NT2/D1 (cell line): ENCODE data around the gene ADSS2.

Experiments
- SUZ12 ChIP-seq: IDR thresholded peaks from 2 replicates; pipeline ENCODE4 v1.6.1; 2011; ENCODE audit not compliant: insufficient read length, insufficient read depth; ENCODE audit errors: extremely low read depth
- YY1 ChIP-seq: IDR thresholded peaks from 2 replicates; pipeline ENCODE4 v1.6.1; 2011; ENCODE audit not compliant: insufficient read length, insufficient read depth
- ZNF274 ChIP-seq: IDR thresholded peaks from 2 replicates; pipeline ENCODE4 v1.6.1; 2011; ENCODE audit warnings: mild to moderate bottlenecking, low read depth, low read length

DNA sequence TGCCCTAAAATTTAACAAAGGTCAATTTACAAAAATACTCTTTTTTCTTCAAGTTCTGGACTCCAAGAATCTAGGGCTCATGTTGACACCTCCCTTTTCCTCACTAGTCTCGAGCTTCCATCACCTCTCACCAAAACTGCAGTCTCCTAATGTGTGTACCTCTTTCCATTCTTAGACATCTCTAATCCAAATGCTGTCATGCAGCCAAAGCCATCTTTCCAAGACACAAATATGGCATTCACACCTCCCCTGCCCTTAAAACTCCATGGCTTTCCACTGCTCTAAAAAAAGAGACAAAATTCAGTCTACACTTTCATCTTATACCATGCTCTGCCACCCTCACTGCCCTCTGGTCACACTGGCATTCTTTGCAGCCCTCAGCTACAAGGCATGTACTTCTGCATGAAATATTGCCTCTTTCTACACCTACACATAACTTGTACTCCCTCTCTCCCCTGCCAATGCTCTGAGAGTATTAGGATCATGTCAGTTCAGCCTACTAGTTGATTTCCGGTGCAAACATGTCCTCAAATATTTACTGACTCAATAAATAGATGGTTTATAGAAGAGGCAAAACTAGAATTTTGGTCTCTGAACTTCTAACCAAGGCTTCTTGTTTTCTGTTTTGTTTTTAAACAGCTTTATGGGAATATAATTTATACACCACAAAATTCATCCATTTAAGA, 26.9 kb downstream of the ADSS2 start:
- TF ChIP-seq ZNF274 (no peak), YY1 (no peak), SUZ12 (no peak)
